Ovary (tissue), 3 donors: Measurements from ENCODE around the gene HMOX1.

ENCODE experiments used
- POLR2A ChIP-seq: fragments of 450-650 bp; IDR thresholded peaks from one replicate; pipeline ENCODE4 v1.6.1; 2017; ENCODE audit warnings: antibody characterized with exemption, mild to moderate bottlenecking, moderate library complexity
- TF ChIP-seq, protein P1 (sequence below), 3 donors: fragments of 450-650 bp in 2 of 3; fragments of 200-600 bp in 1 of 3; IDR thresholded peaks; one replicate each; pipeline versions ENCODE4 v1.5.1 to v1.8.0; 2016 to 2022; ENCODE audit warnings: antibody characterized with exemption in 3 of 3, mild to moderate bottlenecking in 1 of 3
- donor health status: DM: no; HTN: no; CAD: no.

DNA sequence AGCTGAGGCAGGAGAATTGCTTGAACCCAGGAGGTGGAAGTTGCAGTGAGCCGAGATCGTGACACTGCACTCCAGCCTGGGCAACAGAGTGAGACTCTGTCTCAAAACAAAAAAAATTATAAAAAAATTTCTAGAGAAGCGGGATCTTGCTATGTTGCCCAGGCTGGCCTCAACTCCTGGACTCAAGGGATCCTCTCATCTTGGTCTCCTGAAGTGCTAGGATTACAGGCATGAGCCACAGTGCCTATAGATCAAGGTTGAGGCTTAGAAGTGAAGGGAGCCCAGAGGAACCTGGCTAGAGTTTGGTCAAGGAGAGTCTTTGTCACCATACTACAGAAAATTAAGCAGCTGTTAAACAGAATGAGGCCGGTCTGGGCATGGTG lies 17.7 kb downstream of the HMOX1 start:
- TF ChIP-seq POLR2A, result no peak
- TF ChIP-seq, protein P1, sequence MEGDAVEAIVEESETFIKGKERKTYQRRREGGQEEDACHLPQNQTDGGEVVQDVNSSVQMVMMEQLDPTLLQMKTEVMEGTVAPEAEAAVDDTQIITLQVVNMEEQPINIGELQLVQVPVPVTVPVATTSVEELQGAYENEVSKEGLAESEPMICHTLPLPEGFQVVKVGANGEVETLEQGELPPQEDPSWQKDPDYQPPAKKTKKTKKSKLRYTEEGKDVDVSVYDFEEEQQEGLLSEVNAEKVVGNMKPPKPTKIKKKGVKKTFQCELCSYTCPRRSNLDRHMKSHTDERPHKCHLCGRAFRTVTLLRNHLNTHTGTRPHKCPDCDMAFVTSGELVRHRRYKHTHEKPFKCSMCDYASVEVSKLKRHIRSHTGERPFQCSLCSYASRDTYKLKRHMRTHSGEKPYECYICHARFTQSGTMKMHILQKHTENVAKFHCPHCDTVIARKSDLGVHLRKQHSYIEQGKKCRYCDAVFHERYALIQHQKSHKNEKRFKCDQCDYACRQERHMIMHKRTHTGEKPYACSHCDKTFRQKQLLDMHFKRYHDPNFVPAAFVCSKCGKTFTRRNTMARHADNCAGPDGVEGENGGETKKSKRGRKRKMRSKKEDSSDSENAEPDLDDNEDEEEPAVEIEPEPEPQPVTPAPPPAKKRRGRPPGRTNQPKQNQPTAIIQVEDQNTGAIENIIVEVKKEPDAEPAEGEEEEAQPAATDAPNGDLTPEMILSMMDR (IDR thresholded peaks at IDR 0.05), result no peak
